NCI-H510A treated with DMSO at 0.1 percent for 48 hours (cell line): ENCODE results near the gene ESRRA.
A peak's percentile ranks its signal among the peaks of the same experiment; 100 is the strongest.
"Not testable (repeated sequence)": the region's sequence is repeated elsewhere in the genome, so short reads cannot be mapped to it uniquely, and the experiment has no call there.

Experiments used
- DNase-seq: peaks from one replicate; lab custom pipeline; 2025; lab: John Stamatoyannopoulos, UW

The ESRRA gene

GRCh38 chr11:64292460-64293254 lies 12.7 kb upstream of the ESRRA start:
- no peak for DNase-seq

GRCh38 chr11:64294774-64295173 lies 10.6 kb upstream of the ESRRA start:
- no peak for DNase-seq

GRCh38 chr11:64295760-64296159 lies 9.6 kb upstream of the ESRRA start:
- no peak for DNase-seq

GRCh38 chr11:64296236-64296635 lies 9.1 kb upstream of the ESRRA start:
- DNase-seq: no peak

GRCh38 chr11:64296830-64297698 lies 8.3 kb upstream of the ESRRA start:
- no peak for DNase-seq

GRCh38 chr11:64297699-64298358 lies 7.5 kb upstream of the ESRRA start:
- no peak for DNase-seq

- no peak for DNase-seq
Observed at GRCh38 chr11:64298966-64299846, 6.1 kb upstream of the ESRRA start.

GRCh38 chr11:64299847-64300648 lies 5.3 kb upstream of the ESRRA start, which contains the start of gene CATSPERZ:
Gene CATSPERZ (plus strand): TSS chr11:64300358. CDS start chr11:64300411, 53 bp downstream.
- DNase-seq: no peak

- DNase-seq: no peak
Observed at GRCh38 chr11:64303109-64304031, 2.0 kb upstream of the ESRRA start.

- no peak for DNase-seq
Observed at GRCh38 chr11:64304032-64304315, 1.4 kb upstream of the ESRRA start.

- peak; percentile 91 for DNase-seq
Observed at GRCh38 chr11:64304316-64305072, 830 bp upstream of the ESRRA start.

GRCh38 chr11:64305691-64306562 lies 603 bp downstream of the ESRRA start:
- DNase-seq: peak; percentile 56

GRCh38 chr11:64306563-64306875 lies 1.2 kb downstream of the ESRRA start:
- no peak for DNase-seq

GRCh38 chr11:64306876-64307622 lies 1.7 kb downstream of the ESRRA start:
- no peak for DNase-seq

GRCh38 chr11:64307795-64308194 lies 2.5 kb downstream of the ESRRA start:
- not testable (repeated sequence) for DNase-seq

GRCh38 chr11:64312947-64313346 lies 7.6 kb downstream of the ESRRA start:
- DNase-seq: no peak

- DNase-seq: no peak
Observed at GRCh38 chr11:64313491-64314145, 8.3 kb downstream of the ESRRA start.
